ENCODE results near the gene FRMD7. TPM values are rescaled to one million over a fixed set of nuclear protein-coding genes. Genes with fewer than 3 reads are reported as not detected.

FRMD7 gene
- total and polyA plus RNA-seq, 12 donors, result 0.07 to 0.50 (median 0.31) TPM; not detected in 6

GRCh38 chrX:132046533-132046932 lies 81.3 kb downstream of the FRMD7 start:
- Histone ChIP-seq H3K9me3 (no peaks in the 10 kb centered on the region), H3K4me3 (no peak overlapping the region), H3K27ac (no peak overlapping the region), H3K4me1 (no peaks in the 10 kb centered on the region), H3K36me3 (no peaks in the 10 kb centered on the region), H3K27me3 (peaks cover 0 to 70% (median 0%) of the 10 kb centered on the region in 7 donors)
- DNase-seq (no peak), ATAC-seq (no peak)
- WGBS, 2 donors, result 21 to 34% methylated on average over 2 of the region's 2 CpGs
- TF ChIP-seq, protein P1, sequence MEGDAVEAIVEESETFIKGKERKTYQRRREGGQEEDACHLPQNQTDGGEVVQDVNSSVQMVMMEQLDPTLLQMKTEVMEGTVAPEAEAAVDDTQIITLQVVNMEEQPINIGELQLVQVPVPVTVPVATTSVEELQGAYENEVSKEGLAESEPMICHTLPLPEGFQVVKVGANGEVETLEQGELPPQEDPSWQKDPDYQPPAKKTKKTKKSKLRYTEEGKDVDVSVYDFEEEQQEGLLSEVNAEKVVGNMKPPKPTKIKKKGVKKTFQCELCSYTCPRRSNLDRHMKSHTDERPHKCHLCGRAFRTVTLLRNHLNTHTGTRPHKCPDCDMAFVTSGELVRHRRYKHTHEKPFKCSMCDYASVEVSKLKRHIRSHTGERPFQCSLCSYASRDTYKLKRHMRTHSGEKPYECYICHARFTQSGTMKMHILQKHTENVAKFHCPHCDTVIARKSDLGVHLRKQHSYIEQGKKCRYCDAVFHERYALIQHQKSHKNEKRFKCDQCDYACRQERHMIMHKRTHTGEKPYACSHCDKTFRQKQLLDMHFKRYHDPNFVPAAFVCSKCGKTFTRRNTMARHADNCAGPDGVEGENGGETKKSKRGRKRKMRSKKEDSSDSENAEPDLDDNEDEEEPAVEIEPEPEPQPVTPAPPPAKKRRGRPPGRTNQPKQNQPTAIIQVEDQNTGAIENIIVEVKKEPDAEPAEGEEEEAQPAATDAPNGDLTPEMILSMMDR (IDR thresholded peaks at IDR 0.05), result no peak
- intact Hi-C loops (cut with DNase I), result no loop called here

GRCh38 chrX:132045456-132045855 lies 82.4 kb downstream of the FRMD7 start:
- 62 to 82% methylated on average over 2 of the region's 2 CpGs for WGBS, 2 donors
- Histone ChIP-seq H3K27me3 (peaks cover 0 to 72% (median 0%) of the 10 kb centered on the region in 7 donors), H3K4me3 (no peak overlapping the region), H3K27ac (no peak overlapping the region), H3K4me1 (no peaks in the 10 kb centered on the region), H3K9me3 (no peaks in the 10 kb centered on the region), H3K36me3 (no peaks in the 10 kb centered on the region)
- TF ChIP-seq, protein P1 (IDR thresholded peaks at IDR 0.05), result no peak
- DNase-seq (no peak), ATAC-seq (no peak)
- intact Hi-C loops (cut with DNase I), result no loop called here

DNA sequence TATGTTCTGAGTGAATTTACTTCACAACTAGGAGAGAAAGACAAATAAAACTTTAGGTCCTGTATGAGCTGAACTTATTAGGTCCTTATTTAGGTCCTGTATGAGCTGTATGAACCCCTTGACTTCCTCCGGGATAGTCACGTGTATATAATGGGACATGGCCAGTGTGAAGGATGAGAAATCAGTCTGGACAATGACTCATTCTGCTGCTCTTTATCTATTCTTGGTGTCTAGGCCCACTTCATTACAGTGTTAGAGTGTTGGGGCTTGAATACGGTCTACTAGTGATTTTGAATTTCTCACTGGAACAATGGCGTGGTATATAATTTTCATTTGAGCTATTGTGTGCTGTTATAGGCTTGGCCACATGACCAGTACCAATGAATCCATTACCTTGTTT lies 82.9 kb downstream of the FRMD7 start:
- intact Hi-C loops (cut with DNase I), result no loop called here
- Histone ChIP-seq H3K27me3 (peaks cover 0 to 73% (median 0%) of the 10 kb centered on the region in 7 donors), H3K4me3 (no peak overlapping the region), H3K36me3 (no peaks in the 10 kb centered on the region), H3K27ac (no peak overlapping the region), H3K4me1 (no peaks in the 10 kb centered on the region), H3K9me3 (no peaks in the 10 kb centered on the region)
- DNase-seq (no peak), ATAC-seq (no peak)
- TF ChIP-seq, protein P1 (IDR thresholded peaks at IDR 0.05), result no peak
- WGBS, 2 donors, result 82 to 84% methylated on average over 4 of the region's 4 CpGs

- ATAC-seq (no peak), DNase-seq (no peak)
- Histone ChIP-seq H3K27me3 (peaks cover 0 to 74% (median 0%) of the 10 kb centered on the region in 7 donors), H3K4me3 (no peak overlapping the region), H3K36me3 (no peaks in the 10 kb centered on the region), H3K27ac (no peak overlapping the region), H3K9me3 (no peaks in the 10 kb centered on the region), H3K4me1 (no peaks in the 10 kb centered on the region)
- WGBS, 2 donors, result 85 to 97% methylated on average over 2 of the region's 2 CpGs
- intact Hi-C loops (cut with DNase I), result no loop called here
- TF ChIP-seq, protein P1 (IDR thresholded peaks at IDR 0.05), result no peak
Observed at GRCh38 chrX:132043977-132044376, 83.8 kb downstream of the FRMD7 start.
